IMR-90 (cell line): ENCODE measurements around the gene EVA1C. TPM values are rescaled to one million over a fixed set of nuclear protein-coding genes. Genes with fewer than 3 reads are reported as not detected.

Source experiments
- ATAC-seq: fragments of 200-7000 bp; cut with Tn5 transposase; 2 replicates; pipeline ENCODE4 v1.9.1; 2020; ENCODE audit warnings: low read depth, mild to moderate bottlenecking, moderate library complexity
- BruUV-seq: library from RNA; stranded (reverse); fragments of 400-500 nt; replicated peaks from 2 replicates; lab custom pipeline; 2021; lab: Mats Ljungman, UMichigan
- CTCF ChIA-PET: fragments of 300-600 bp; formaldehyde crosslinking; extraction: SDS; loops from one replicate; lab custom pipeline; 2021; ENCODE audit warnings: antibody characterized with exemption; lab: Yijun Ruan, JAX
- POLR2A ChIA-PET: fragments of 300-600 bp; sonication (Branson Sonifier 250); formaldehyde crosslinking; loops from one replicate; lab custom pipeline; 2022; ENCODE audit warnings: antibody characterized with exemption; ENCODE audit not compliant: unreplicated experiment; lab: Charles Lee
- DNase-seq: peaks from one replicate; pipeline ENCODE4 v3.0.0; 2013
- H2AFZ ChIP-seq: replicated peaks from 2 replicates; pipeline ENCODE3; 2013; ENCODE audit warnings: low read length, mild to moderate bottlenecking; ENCODE audit not compliant: poor library complexity
- H2AK5ac ChIP-seq: 2 replicates; pipeline ENCODE4 v1.6.1; 2013; ENCODE audit warnings: low read depth, low read length, inconsistent platforms
- H2AK9ac ChIP-seq: replicated peaks from 2 replicates; pipeline ENCODE3; 2013; ENCODE audit warnings: mild to moderate bottlenecking, low read depth, low read length, moderate library complexity; ENCODE audit not compliant: poor library complexity
- H2BK120ac ChIP-seq: 2 replicates; pipeline ENCODE4 v1.6.1; 2013; ENCODE audit warnings: low read depth, low read length, inconsistent platforms
- H2BK15ac ChIP-seq: 3 replicates; pipeline ENCODE4 v1.6.1; 2013; ENCODE audit warnings: low read depth, low read length, inconsistent platforms
- H2BK20ac ChIP-seq: 2 replicates; pipeline ENCODE4 v1.6.1; 2013; ENCODE audit warnings: low read depth, mild to moderate bottlenecking, inconsistent platforms, low read length, moderate library complexity
- H2BK5ac ChIP-seq: 2 replicates; pipeline ENCODE4 v1.6.1; 2013; ENCODE audit warnings: mild to moderate bottlenecking, low read depth, low read length, inconsistent platforms; ENCODE audit not compliant: poor library complexity, severe bottlenecking
- H3K14ac ChIP-seq: replicated peaks from 2 replicates; pipeline ENCODE4 v1.6.1; 2013; ENCODE audit warnings: low read depth, low read length, inconsistent platforms
- H3K18ac ChIP-seq: 2 replicates; pipeline ENCODE4 v1.6.1; 2013; ENCODE audit warnings: low read depth, low read length, control low read depth
- H3K23ac ChIP-seq: 2 replicates; pipeline ENCODE4 v1.6.1; 2013; ENCODE audit warnings: low read depth, low read length, inconsistent platforms
- H3K27ac ChIP-seq: 2 replicates; pipeline ENCODE4 v1.5.1; 2013; ENCODE audit warnings: mild to moderate bottlenecking, control low read depth, low read length; ENCODE audit not compliant: insufficient read depth
- H3K27me3 ChIP-seq: 2 replicates; pipeline ENCODE4 v1.6.1; 2013; ENCODE audit warnings: low read length; ENCODE audit not compliant: control insufficient read depth, insufficient read depth
- H3K36me3 ChIP-seq: 2 replicates; pipeline ENCODE4 v1.6.1; 2013; ENCODE audit warnings: low read length, mixed read lengths; ENCODE audit not compliant: control insufficient read depth, insufficient read depth
- H3K4ac ChIP-seq: 2 replicates; pipeline ENCODE4 v1.6.1; 2013; ENCODE audit warnings: low read depth, low read length, inconsistent platforms
- H3K4me1 ChIP-seq: 2 replicates; pipeline ENCODE4 v1.6.1; 2013; ENCODE audit warnings: low read length, mixed read lengths; ENCODE audit not compliant: control insufficient read depth, insufficient read depth
- H3K4me2 ChIP-seq: 2 replicates; pipeline ENCODE4 v1.6.1; 2013; ENCODE audit warnings: low read depth, mild to moderate bottlenecking, control low read depth, low read length, moderate library complexity
- H3K4me3 ChIP-seq: 2 replicates; pipeline ENCODE4 v1.5.1; 2013; ENCODE audit warnings: low read depth, mild to moderate bottlenecking, control low read depth, low read length, moderate library complexity; ENCODE audit not compliant: insufficient read depth
- H3K56ac ChIP-seq: 2 replicates; pipeline ENCODE4 v1.6.1; 2013; ENCODE audit warnings: low read length, inconsistent platforms; ENCODE audit not compliant: insufficient read depth; ENCODE audit errors: extremely low read depth
- H3K79me1 ChIP-seq, 2 experiments: 2 replicates each; pipeline ENCODE4 v1.6.1; 2013; ENCODE audit warnings: low read length in 2 of 2, inconsistent platforms in 1 of 2, low read depth in 1 of 2
- H3K9ac ChIP-seq: 2 replicates; pipeline ENCODE4 v1.6.1; 2013; ENCODE audit warnings: low read depth, low read length, control low read depth
- H3K9me1 ChIP-seq: 2 replicates; pipeline ENCODE4 v1.6.1; 2013; ENCODE audit warnings: low read length, inconsistent platforms; ENCODE audit not compliant: insufficient read depth
- H3K9me3 ChIP-seq: 2 replicates; pipeline ENCODE4 v1.6.1; 2013; ENCODE audit warnings: low read length; ENCODE audit not compliant: control insufficient read depth, insufficient read depth
- H4K20me1 ChIP-seq: 2 replicates; pipeline ENCODE4 v1.6.1; 2013; ENCODE audit warnings: low read length, inconsistent platforms; ENCODE audit not compliant: insufficient read depth
- H4K5ac ChIP-seq: 2 replicates; pipeline ENCODE4 v1.6.1; 2013; ENCODE audit warnings: mild to moderate bottlenecking, low read depth, low read length, control low read depth
- H4K8ac ChIP-seq, 2 experiments: 2 replicates each; pipeline ENCODE4 v1.6.1; 2013; ENCODE audit warnings: low read depth in 2 of 2, low read length in 2 of 2, control low read depth in 1 of 2, inconsistent platforms in 1 of 2
- H4K91ac ChIP-seq: 2 replicates; pipeline ENCODE4 v1.6.1; 2013; ENCODE audit warnings: low read depth, low read length, inconsistent platforms; ENCODE audit not compliant: insufficient read depth
- BHLHE40 ChIP-seq: fragments of 150-350 bp; IDR thresholded peaks from 2 replicates; pipeline ENCODE4 v1.6.1; 2016; ENCODE audit warnings: mild to moderate bottlenecking, low read depth, low read length
- CEBPB ChIP-seq: IDR thresholded peaks from 2 replicates; pipeline ENCODE4 v1.6.1; 2012; ENCODE audit warnings: low read depth, low read length, improper control_type of control experiment
- CHD1 ChIP-seq: IDR thresholded peaks from 2 replicates; pipeline ENCODE4 v1.6.1; 2012; ENCODE audit warnings: low read depth, low read length, improper control_type of control experiment
- CTCF ChIP-seq: conservative IDR thresholded peaks from 2 replicates; pipeline ENCODE4 v1.5.1; 2012; ENCODE audit warnings: mild to moderate bottlenecking, low read depth, low read length, improper control_type of control experiment
- ELK1 ChIP-seq: fragments of 150-350 bp; IDR thresholded peaks from 2 replicates; pipeline ENCODE4 v1.6.1; 2016; ENCODE audit warnings: low read depth, mild to moderate bottlenecking, low read length, moderate library complexity, borderline replicate concordance
- FOS ChIP-seq: fragments of 150-350 bp; IDR thresholded peaks from 2 replicates; pipeline ENCODE4 v1.6.1; 2016; ENCODE audit warnings: low read depth, low read length
- MAFK ChIP-seq: IDR thresholded peaks from 2 replicates; pipeline ENCODE4 v1.6.1; 2012; ENCODE audit warnings: low read depth, low read length, improper control_type of control experiment
- MAZ ChIP-seq: IDR thresholded peaks from 2 replicates; pipeline ENCODE4 v1.6.1; 2012; ENCODE audit warnings: low read depth, mild to moderate bottlenecking, low read length, improper control_type of control experiment, moderate library complexity, borderline replicate concordance
- MXI1 ChIP-seq: IDR thresholded peaks from 2 replicates; pipeline ENCODE4 v1.6.1; 2012; ENCODE audit warnings: low read depth, mild to moderate bottlenecking, low read length, moderate library complexity, borderline replicate concordance
- NFE2L2 ChIP-seq: fragments of 150-350 bp; IDR thresholded peaks from 2 replicates; pipeline ENCODE4 v1.6.1; 2016; ENCODE audit warnings: low read depth, mild to moderate bottlenecking, low read length
- POLR2A ChIP-seq: IDR thresholded peaks from 2 replicates; pipeline ENCODE4 v1.6.1; 2012; ENCODE audit warnings: mild to moderate bottlenecking, low read depth, low read length
- RAD21 ChIP-seq: IDR thresholded peaks from 2 replicates; pipeline ENCODE4 v1.6.1; 2012; ENCODE audit warnings: low read length, improper control_type of control experiment
- RCOR1 ChIP-seq: IDR thresholded peaks from 2 replicates; pipeline ENCODE4 v1.6.1; 2012; ENCODE audit warnings: mild to moderate bottlenecking, low read length, improper control_type of control experiment; ENCODE audit not compliant: insufficient replicate concordance
- RFX5 ChIP-seq: IDR thresholded peaks from 2 replicates; pipeline ENCODE4 v1.8.0; 2012; ENCODE audit warnings: low read depth, mild to moderate bottlenecking, low read length, moderate library complexity
- SMC3 ChIP-seq: fragments of 150-350 bp; IDR thresholded peaks from 2 replicates; pipeline ENCODE4 v1.6.1; 2016; ENCODE audit warnings: low read depth, mild to moderate bottlenecking, antibody characterized with exemption, low read length, moderate library complexity
- WGBS, 2 experiments: methylation state at CpG; one replicate each; pipeline versions ENCODE4 v1.1.5 to v1.1.7; 2013; ENCODE audit warnings: missing lambda C conversion rate in 2 of 2; ENCODE audit not compliant: insufficient read length in 1 of 2; ENCODE audit errors: extremely low coverage in 2 of 2; 5-methylcytosine and 5-hydroxymethylcytosine counted together
- dilution Hi-C: fragments of 300-500 bp; cut with HindIII; formaldehyde crosslinking; loops from one replicate; pipeline ENCODE4 v1.14.3; 2018; ENCODE audit warnings: low sequenced_read_pairs; ENCODE audit not compliant: unreplicated experiment
- in situ Hi-C: fragments of 300-500 bp; cut with MboI; formaldehyde crosslinking; loops from 3 replicates; pipeline ENCODE4 v1.14.3; 2019; ENCODE audit warnings: low sequenced_read_pairs, inconsistent platforms, mixed read lengths
- intact Hi-C: fragments of 100-400 bp; cut with micrococcal nuclease; formaldehyde crosslinking; loops from 2 replicates; pipeline ENCODE4 v1.10.0; 2022
- polyA plus RNA-seq, 3 experiments: library from polyadenylated mRNA; depleted of rRNA; stranded (reverse); fragments of >200 nt; gene quantifications; 2 replicates each; pipeline ENCODE4 v1.2.3, GENCODE V29; 2012; ENCODE audit warnings: low replicate concordance in 1 of 3
- total RNA-seq: library from RNA; depleted of rRNA; stranded (reverse); fragments of >200 nt; gene quantifications from 2 replicates; pipeline ENCODE4 v1.2.3, GENCODE V29; 2012
- TF ChIP-seq, protein P1 (sequence below): fragments of 150-350 bp; IDR thresholded peaks from 2 replicates; pipeline ENCODE4 v1.6.1; 2017; ENCODE audit warnings: mild to moderate bottlenecking, antibody characterized with exemption, low read length, low read depth

EVA1C gene
- total and polyA plus RNA-seq, 2 of the 4 experiments (the other 2 are of a cell fraction): 0.72 to 1.1 TPM

GRCh38 chr21:32455548-32455947 lies 43.0 kb downstream of the EVA1C start:
- Histone ChIP-seq H3K27ac (no peak overlapping the region), H2AK9ac (no peak overlapping the region), H2BK20ac (no peak overlapping the region), H3K4me3 (no peak overlapping the region), H3K9me1 (peaks cover 16% of the 10 kb centered on the region), H3K27me3 (no peaks in the 10 kb centered on the region), H3K18ac (no peak overlapping the region), H3K14ac (no peak overlapping the region), H2BK15ac (no peak overlapping the region), H4K20me1 (no peaks in the 10 kb centered on the region), H4K5ac (no peak overlapping the region), H3K23ac (no peak overlapping the region), H2BK120ac (peak overlapping the region; percentile 52), H3K36me3 (no peaks in the 10 kb centered on the region), H2AFZ (no peak overlapping the region), H3K56ac (no peak overlapping the region), H4K8ac (no peak overlapping the region), H3K9me3 (no peaks in the 10 kb centered on the region), H3K4ac (no peak overlapping the region), H3K4me2 (no peak overlapping the region), H2BK5ac (no peak overlapping the region), H2AK5ac (no peak overlapping the region), H4K91ac (0 out of 2 replicates have a peak overlapping the region, but pooled peaks have one; percentile 9), H3K4me1 (peaks cover 30% of the 10 kb centered on the region), H3K9ac (no peak overlapping the region), H3K79me1 (peaks cover 0 to 12% of the 10 kb centered on the region in 2 experiments; a peak in 2 of 4 replicates)
- TF ChIP-seq MXI1: no peak
- TF ChIP-seq POLR2A: no peak
- TF ChIP-seq RFX5: no peak
- no peak for TF ChIP-seq NFE2L2
- no peak for TF ChIP-seq MAFK
- TF ChIP-seq RAD21: no peak
- no peak for TF ChIP-seq CTCF
- no peak for TF ChIP-seq ELK1
- TF ChIP-seq MAZ: no peak
- TF ChIP-seq, protein P1, sequence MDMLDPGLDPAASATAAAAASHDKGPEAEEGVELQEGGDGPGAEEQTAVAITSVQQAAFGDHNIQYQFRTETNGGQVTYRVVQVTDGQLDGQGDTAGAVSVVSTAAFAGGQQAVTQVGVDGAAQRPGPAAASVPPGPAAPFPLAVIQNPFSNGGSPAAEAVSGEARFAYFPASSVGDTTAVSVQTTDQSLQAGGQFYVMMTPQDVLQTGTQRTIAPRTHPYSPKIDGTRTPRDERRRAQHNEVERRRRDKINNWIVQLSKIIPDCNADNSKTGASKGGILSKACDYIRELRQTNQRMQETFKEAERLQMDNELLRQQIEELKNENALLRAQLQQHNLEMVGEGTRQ: no peak
- no peak for TF ChIP-seq CEBPB
- no peak for TF ChIP-seq FOS
- no peak for TF ChIP-seq BHLHE40
- TF ChIP-seq RCOR1: no peak
- TF ChIP-seq SMC3: no peak
- TF ChIP-seq CHD1: no peak
- ATAC-seq: no peak
- no TSS peak for BruUV-seq
- DNase-seq: no peak
- dilution Hi-C loops (no loop called here), intact Hi-C loops (no loop called here), in situ Hi-C loops (no loop called here)
- CTCF ChIA-PET: no interaction called here
- no CpG with 5 or more reads among the region's 5 CpGs for WGBS, 2 experiments
- POLR2A ChIA-PET: no interaction called here
